Esophagus muscularis mucosa (tissue), 4 donors: Measurements from ENCODE around the gene CDC40. TPM values are rescaled to one million over a fixed set of nuclear protein-coding genes. Genes with fewer than 3 reads are reported as not detected.
A peak's percentile ranks its signal among the peaks of the same experiment; 100 is the strongest.

Experiments
- DNase-seq: peaks from one replicate; pipeline ENCODE4 v3.0.0-alpha.2; 2017; ENCODE audit errors: extremely low spot score
- H3K27ac ChIP-seq, 4 donors: fragments of 200-600 bp; sonication (generic); replicated peaks in 1 of 4; 1 replicate in 3 of 4; 2 replicates in 1 of 4; pipeline ENCODE4 v1.5.1; 2016 to 2019; ENCODE audit warnings: mild to moderate bottlenecking in 1 of 4
- H3K27me3 ChIP-seq, 4 donors: fragments of 200-600 bp; sonication (generic); one replicate each; pipeline versions ENCODE4 v1.5.1 to v1.6.0; 2016 to 2019
- H3K36me3 ChIP-seq, 4 donors: fragments of 200-600 bp; sonication (generic); one replicate each; pipeline ENCODE4 v1.5.1; 2016 to 2019
- H3K4me1 ChIP-seq, 4 donors: fragments of 200-600 bp; sonication (generic); one replicate each; pipeline ENCODE4 v1.5.1; 2016 to 2019
- H3K4me3 ChIP-seq, 4 donors: fragments of 200-600 bp; sonication (generic); 1 replicate in 2 of 4; 2 replicates in 2 of 4; pipeline ENCODE4 v1.5.1; 2016 to 2019; ENCODE audit warnings: mild to moderate bottlenecking in 4 of 4, moderate library complexity in 1 of 4
- H3K9me3 ChIP-seq, 4 donors: fragments of 200-600 bp; sonication (generic); 1 replicate in 3 of 4; 2 replicates in 1 of 4; pipeline ENCODE4 v1.5.1; 2016 to 2019
- CTCF ChIP-seq, 3 experiments: fragments of 200-600 bp in 2 of 3; fragments of 450-650 bp in 1 of 3; sonication (generic) in 2 of 3; IDR thresholded peaks; one replicate each; pipeline ENCODE4 v1.5.1; 2017 to 2019; ENCODE audit warnings: antibody characterized with exemption in 3 of 3, mild to moderate bottlenecking in 2 of 3, moderate library complexity in 1 of 3
- EP300 ChIP-seq: sonication (generic); formaldehyde crosslinking; IDR thresholded peaks from one replicate; pipeline ENCODE4 v1.6.1; 2017; ENCODE audit warnings: antibody characterized with exemption
- POLR2A ChIP-seq: fragments of 450-650 bp; IDR thresholded peaks from one replicate; pipeline ENCODE4 v1.6.1; 2017; ENCODE audit warnings: antibody characterized with exemption, moderate library complexity, mild to moderate bottlenecking, low read depth
- POLR2AphosphoS5 ChIP-seq, 2 donors: sonication (generic); formaldehyde crosslinking; IDR thresholded peaks; one replicate each; pipeline ENCODE4 v1.6.1; 2017; ENCODE audit warnings: antibody characterized with exemption in 2 of 2
- WGBS: methylation state at CpG from one replicate; pipeline ENCODE4 v1.1.5; 2018; 5-methylcytosine and 5-hydroxymethylcytosine counted together
- intact Hi-C: fragments of 100-400 bp; cut with DNase I; formaldehyde crosslinking; loops from one replicate; pipeline ENCODE4 v1.15.1; 2023
- total RNA-seq, 4 donors: library from RNA; depleted of rRNA; stranded (reverse); fragments of >200 nt; gene quantifications; one replicate each; pipeline versions ENCODE4 v1.1.0 to v1.2.1, GENCODE V29; 2016

CDC40 gene
- total RNA-seq, 4 donors from 2014 or later: 12.0 to 29.1 (median 15.2) TPM

GRCh38 chr6:110158479-110158878, 21.7 kb upstream of the CDC40 start:
- Histone ChIP-seq H3K27me3 (no peaks in the 10 kb centered on the region), H3K4me3 (no peak overlapping the region), H3K27ac (no peak overlapping the region), H3K9me3 (no peaks in the 10 kb centered on the region), H3K4me1 (no peaks in the 10 kb centered on the region), H3K36me3 (no peaks in the 10 kb centered on the region)
- TF ChIP-seq POLR2A (no peak), CTCF (IDR thresholded peaks at IDR 0.05) (no peak), POLR2AphosphoS5 (IDR thresholded peaks at IDR 0.05) (no peak), EP300 (no peak)
- DNase-seq: no peak
- intact Hi-C loops: no loop called here
- WGBS: 100% methylated on average over 1 of the region's 1 CpG

- H3K36me3 ChIP-seq: no peaks in the 10 kb centered on the region
- DNase-seq: no peak
- TF ChIP-seq CTCF (IDR thresholded peaks at IDR 0.05) (no peak), POLR2AphosphoS5 (IDR thresholded peaks at IDR 0.05) (no peak), POLR2A (no peak), EP300 (no peak)
- H3K27me3 ChIP-seq: no peaks in the 10 kb centered on the region
- 79% methylated on average over 2 of the region's 2 CpGs for WGBS
- no peaks in the 10 kb centered on the region for H3K9me3 ChIP-seq
- no peak overlapping the region for H3K4me3 ChIP-seq
- H3K4me1 ChIP-seq: no peaks in the 10 kb centered on the region
- no peak overlapping the region for H3K27ac ChIP-seq
- intact Hi-C loops: no loop called here
Observed at GRCh38 chr6:110170081-110170480, 10.1 kb upstream of the CDC40 start.

GRCh38 chr6:110173506-110174132, 6.6 kb upstream of the CDC40 start:
- no peak for TF ChIP-seq POLR2AphosphoS5 (IDR thresholded peaks at IDR 0.05)
- TF ChIP-seq POLR2A: no peak
- TF ChIP-seq CTCF (IDR thresholded peaks at IDR 0.05): no peak
- no peak for TF ChIP-seq EP300
- intact Hi-C loops: no loop called here
- H3K4me3 ChIP-seq: no peak overlapping the region
- H3K9me3 ChIP-seq: no peaks in the 10 kb centered on the region
- no peaks in the 10 kb centered on the region for H3K27me3 ChIP-seq
- DNase-seq: no peak
- WGBS: 93% methylated on average over 4 of the region's 4 CpGs
- no peaks in the 10 kb centered on the region for H3K36me3 ChIP-seq
- no peak overlapping the region for H3K27ac ChIP-seq
- H3K4me1 ChIP-seq: peaks cover 0 to 8% (median 5%) of the 10 kb centered on the region in 4 donors

GRCh38 chr6:110178626-110179405, 1.4 kb upstream of the CDC40 start:
- Histone ChIP-seq H3K4me1 (peaks cover 26 to 39% (median 36%) of the 10 kb centered on the region in 4 donors), H3K27me3 (no peaks in the 10 kb centered on the region), H3K9me3 (no peaks in the 10 kb centered on the region), H3K36me3 (no peaks in the 10 kb centered on the region), H3K27ac (peak overlapping the region; percentile 83 to 91 (median 88)), H3K4me3 (peak overlapping the region; percentile 66 to 93 (median 88))
- peak; percentile 68 to 84 (median 74) for TF ChIP-seq CTCF (IDR thresholded peaks at IDR 0.05)
- peak in 1 of 2 donors; percentile 30 for TF ChIP-seq POLR2AphosphoS5 (IDR thresholded peaks at IDR 0.05)
- TF ChIP-seq POLR2A: no peak
- no peak for TF ChIP-seq EP300
- intact Hi-C loops: loop anchor here (1.0 kb wide), 1 partner anchor 211 kb away; no protein-coding TSS in a partner anchor
- DNase-seq: no peak
- 0% methylated on average over 11 of the region's 66 CpGs for WGBS
